Activated CD4-positive, alpha-beta T cell treated with anti-CD3 and anti-CD28 coated beads for 36 hours (primary cell): ENCODE data around the gene PTX4. TPM values are rescaled to one million over a fixed set of nuclear protein-coding genes. Genes with fewer than 3 reads are reported as not detected.

Experiments
- ATAC-seq: fragments of 200-7000 bp; cut with Tn5 transposase; one replicate; pipeline ENCODE4 v1.10.0; 2021; ENCODE audit warnings: mild to moderate bottlenecking, moderate library complexity
- CTCF ChIA-PET: fragments of 350-600 bp; sonication (Branson Sonifier 250); formaldehyde crosslinking; loops from one replicate; lab custom pipeline; 2021; ENCODE audit warnings: antibody characterized with exemption; lab: Charles Lee
- POLR2A ChIA-PET: fragments of 350-600 bp; sonication (Branson Sonifier 250); formaldehyde crosslinking; loops from one replicate; lab custom pipeline; 2021; ENCODE audit warnings: antibody characterized with exemption, inconsistent platforms; lab: Charles Lee
- DNase-seq: peaks from one replicate; pipeline ENCODE4 v3.0.0-alpha.2; 2020
- H3K27ac Mint-ChIP-seq: one replicate; pipeline ENCODE4 v1.8.0; 2021; ENCODE audit warnings: mixed read lengths
- H3K27me3 Mint-ChIP-seq: one replicate; pipeline ENCODE4 v1.8.0; 2021; ENCODE audit warnings: mixed read lengths
- H3K36me3 Mint-ChIP-seq: one replicate; pipeline ENCODE4 v1.8.0; 2021; ENCODE audit warnings: low read depth, mixed read lengths
- H3K4me1 Mint-ChIP-seq: one replicate; pipeline ENCODE4 v1.8.0; 2021; ENCODE audit warnings: mixed read lengths
- H3K4me3 Mint-ChIP-seq: one replicate; pipeline ENCODE4 v1.8.0; 2021; ENCODE audit warnings: mild to moderate bottlenecking, moderate library complexity, mixed read lengths
- H3K9me3 Mint-ChIP-seq: one replicate; pipeline ENCODE4 v1.8.0; 2021; ENCODE audit warnings: low read depth, mixed read lengths
- intact Hi-C, 2 experiments: fragments of 100-400 bp; cut with DNase I in 1 of 2; cut with micrococcal nuclease in 1 of 2; formaldehyde crosslinking; loops; one replicate each; pipeline versions ENCODE4 v1.14.2 to v1.15.1; 2022 to 2024; cut with DNase I, micrococcal nuclease
- total RNA-seq, 2 experiments: library from RNA; stranded (reverse); gene quantifications; one replicate each; pipeline ENCODE4 v1.2.3, GENCODE V29; 2021

PTX4 gene
- total RNA-seq, 2 experiments from 2014 or later = not detected

DNA sequence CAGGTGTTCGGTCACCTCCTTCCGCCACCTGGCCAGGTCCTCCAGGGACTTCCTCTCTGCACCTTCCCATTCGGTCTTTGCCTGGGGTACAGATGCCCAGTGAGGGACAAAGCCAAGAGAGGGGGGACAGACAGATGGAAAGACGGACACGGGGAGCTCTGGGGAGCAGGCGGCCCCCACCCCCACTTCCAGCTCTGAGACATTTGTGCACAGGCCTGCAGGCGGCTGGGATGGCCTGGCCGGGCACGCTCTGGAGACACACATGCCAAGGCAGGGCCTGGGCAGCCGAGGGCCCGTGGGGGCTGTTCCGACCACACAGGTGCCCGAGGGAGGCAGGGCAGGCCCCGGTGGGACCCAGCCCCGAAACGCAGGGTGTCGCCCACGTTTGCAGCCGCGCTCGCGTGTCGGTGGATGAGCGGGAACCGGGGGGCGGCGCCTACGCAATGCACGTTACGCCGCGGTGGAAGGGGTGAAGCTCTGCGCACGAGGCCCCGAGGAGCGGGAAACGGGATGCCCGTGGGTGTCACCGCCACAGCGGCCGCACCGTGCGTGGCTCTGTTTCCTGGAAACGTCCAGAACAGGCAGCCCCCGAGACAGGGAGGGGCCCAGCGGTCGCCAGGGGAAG is 51.9 kb downstream of the PTX4 start:
- no peak overlapping the region for H3K4me3 Mint-ChIP-seq
- ATAC-seq = no peak
- POLR2A ChIA-PET = no interaction called here
- DNase-seq = no peak
- CTCF ChIA-PET = no interaction called here
- H3K36me3 Mint-ChIP-seq = no peaks in the 10 kb centered on the region
- H3K27me3 Mint-ChIP-seq = no peaks in the 10 kb centered on the region
- no peaks in the 10 kb centered on the region for H3K9me3 Mint-ChIP-seq
- H3K27ac Mint-ChIP-seq = no peak overlapping the region
- intact Hi-C loops = no loop called here
- no peaks in the 10 kb centered on the region for H3K4me1 Mint-ChIP-seq

- no peaks in the 10 kb centered on the region for H3K27me3 Mint-ChIP-seq
- ATAC-seq (no peak), DNase-seq (no peak)
- H3K4me3 Mint-ChIP-seq = no peak overlapping the region
- H3K4me1 Mint-ChIP-seq = no peaks in the 10 kb centered on the region
- H3K9me3 Mint-ChIP-seq = no peaks in the 10 kb centered on the region
- H3K27ac Mint-ChIP-seq = no peak overlapping the region
- ChIA-PET POLR2A (no interaction called here), CTCF (no interaction called here)
- H3K36me3 Mint-ChIP-seq = no peaks in the 10 kb centered on the region
- intact Hi-C loops = no loop called here
Measured at GRCh38 chr16:1435921-1436697, 52.6 kb downstream of the PTX4 start.

Other genes starting within 250 kb of the PTX4 start
- not detected for gene TPSAB1, start 248.2 kb downstream of the PTX4 start, total RNA-seq
- gene TPSD1, start 232.9 kb downstream of the PTX4 start, total RNA-seq = not detected
- gene UBE2I, start 179.3 kb downstream of the PTX4 start, total RNA-seq = 100 to 1,000 TPM; 251 to 358 TPM
- 1 to 10 TPM in 1 of 2 experiments, under 1 TPM in 1; 0.57 to 1.0 TPM for gene BAIAP3, start 155.3 kb downstream of the PTX4 start, total RNA-seq
- gene TSR3, start 137.1 kb downstream of the PTX4 start, total RNA-seq = 10 to 100 TPM; 37.6 to 58.7 TPM
- gene GNPTG, start 137.0 kb downstream of the PTX4 start, total RNA-seq = 10 to 100 TPM; 16.3 to 17.4 TPM
- gene UNKL, start 74.2 kb downstream of the PTX4 start, total RNA-seq = 10 to 100 TPM; 31.3 to 32.8 TPM
- gene UQCC4, start 68.2 kb downstream of the PTX4 start, total RNA-seq = 10 to 100 TPM; 11.9 to 15.5 TPM
- not detected for gene PERCC1, start 57.9 kb downstream of the PTX4 start, total RNA-seq
- gene CCDC154, start 44.4 kb downstream of the PTX4 start, total RNA-seq = 1 to 10 TPM in 1 of 2 experiments, under 1 TPM in 1; 0.70 to 1.6 TPM
- gene CLCN7, start 13.9 kb downstream of the PTX4 start, total RNA-seq = 10 to 100 TPM; 29.9 to 33.7 TPM
- gene TELO2, start 4.4 kb upstream of the PTX4 start, total RNA-seq = 10 to 100 TPM; 48.1 to 60.0 TPM
- gene TMEM204, start 44.7 kb upstream of the PTX4 start, total RNA-seq = 10 to 100 TPM; 12.6 to 17.5 TPM
- gene IFT140, start 123.1 kb upstream of the PTX4 start, total RNA-seq = 10 to 100 TPM in 1 of 2 experiments, 1 to 10 TPM in 1; 9.8 to 11.0 TPM
- gene CRAMP1, start 123.4 kb upstream of the PTX4 start, total RNA-seq = 10 to 100 TPM; 14.1 to 15.0 TPM
- 100 to 1,000 TPM in 1 of 2 experiments, 10 to 100 TPM in 1; 77.1 to 111 TPM for gene JPT2, start 189.3 kb upstream of the PTX4 start, total RNA-seq
- gene MAPK8IP3, start 217.3 kb upstream of the PTX4 start, total RNA-seq = 10 to 100 TPM; 56.7 to 57.6 TPM